Non-pigmented ciliary epithelial cell (primary cell): ENCODE results near the gene DEGS1.
A peak's percentile ranks its signal among the peaks of the same experiment; 100 is the strongest.
"Not testable (repeated sequence)": the region's sequence is repeated elsewhere in the genome, so short reads cannot be mapped to it uniquely, and the experiment has no call there.

ENCODE experiments used
- DNase-seq: peaks from one replicate; pipeline ENCODE4 v3.0.0-alpha.2; 2010; ENCODE audit warnings: low read depth

The DEGS1 gene

GRCh38 chr1:224181453-224181810 is 1.6 kb upstream of the DEGS1 start:
- DNase-seq, result no peak

GRCh38 chr1:224182057-224182865 is 779 bp upstream of the DEGS1 start:
- no peak for DNase-seq

GRCh38 chr1:224183591-224184312 is 712 bp downstream of the DEGS1 start:
- DNase-seq, result no peak

GRCh38 chr1:224185208-224185607 is 2.2 kb downstream of the DEGS1 start:
- DNase-seq, result no peak

GRCh38 chr1:224188286-224188685 is 5.2 kb downstream of the DEGS1 start:
- no peak for DNase-seq

GRCh38 chr1:224189561-224189960 is 6.5 kb downstream of the DEGS1 start:
- DNase-seq, result no peak

- DNase-seq, result no peak
Measured at GRCh38 chr1:224192082-224192788, 9.2 kb downstream of the DEGS1 start.

GRCh38 chr1:224193319-224193966 is 10.4 kb downstream of the DEGS1 start:
- no peak for DNase-seq

GRCh38 chr1:224196813-224197600 is 14.0 kb downstream of the DEGS1 start:
- DNase-seq, result no peak

GRCh38 chr1:224198572-224198971 is 15.5 kb downstream of the DEGS1 start:
- DNase-seq, result no peak

- DNase-seq, result no peak
Measured at GRCh38 chr1:224199679-224200078, 16.6 kb downstream of the DEGS1 start.

- no peak for DNase-seq
Measured at GRCh38 chr1:224201383-224201782, 18.3 kb downstream of the DEGS1 start.

GRCh38 chr1:224201853-224202252 is 18.8 kb downstream of the DEGS1 start:
- DNase-seq, result no peak

- peak; percentile 71 for DNase-seq
Measured at GRCh38 chr1:224203243-224204016, 20.4 kb downstream of the DEGS1 start.

- no peak for DNase-seq
Measured at GRCh38 chr1:224205438-224205840, 22.4 kb downstream of the DEGS1 start.

- not testable (repeated sequence) for DNase-seq
Measured at GRCh38 chr1:224205931-224206538, 23.0 kb downstream of the DEGS1 start.

- no peak for DNase-seq
Measured at GRCh38 chr1:224211206-224211962, 28.3 kb downstream of the DEGS1 start.

- no peak for DNase-seq
Measured at GRCh38 chr1:224212618-224213061, 29.6 kb downstream of the DEGS1 start.

GRCh38 chr1:224213438-224214119 is 30.5 kb downstream of the DEGS1 start:
- no peak for DNase-seq
